ENCODE data around the gene ZFYVE9.

ZFYVE9 gene

DNA sequence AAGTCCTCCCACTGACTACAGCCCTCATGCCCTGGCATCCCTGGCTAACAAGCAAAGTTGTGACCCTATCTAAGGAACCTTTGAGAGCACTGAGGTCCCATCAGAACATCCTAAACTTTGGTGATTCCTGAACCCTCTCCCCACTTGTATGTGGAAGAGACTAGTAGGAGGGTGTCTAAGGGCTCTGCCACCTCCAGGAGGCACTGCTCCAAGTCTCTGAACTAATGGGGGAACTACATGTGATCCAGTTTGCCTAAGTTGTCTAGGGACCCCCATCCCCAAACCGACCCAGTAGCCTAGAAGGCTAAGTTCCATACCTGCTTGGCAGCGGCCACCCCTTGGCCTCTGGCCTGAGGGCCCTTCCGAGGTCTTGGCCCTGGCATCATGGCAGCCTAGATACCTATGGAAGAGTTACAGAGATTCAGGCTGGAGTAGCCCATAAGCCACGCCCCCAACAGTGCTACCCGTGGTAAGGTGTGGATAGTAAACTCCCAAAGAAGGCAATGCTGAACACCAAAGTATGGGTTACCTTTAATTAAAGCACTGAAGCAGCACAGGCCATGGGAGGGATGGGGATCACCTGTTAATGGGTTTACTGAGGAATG, 222.4 kb downstream of the ZFYVE9 start:
- TF ChIP-seq, protein P1, sequence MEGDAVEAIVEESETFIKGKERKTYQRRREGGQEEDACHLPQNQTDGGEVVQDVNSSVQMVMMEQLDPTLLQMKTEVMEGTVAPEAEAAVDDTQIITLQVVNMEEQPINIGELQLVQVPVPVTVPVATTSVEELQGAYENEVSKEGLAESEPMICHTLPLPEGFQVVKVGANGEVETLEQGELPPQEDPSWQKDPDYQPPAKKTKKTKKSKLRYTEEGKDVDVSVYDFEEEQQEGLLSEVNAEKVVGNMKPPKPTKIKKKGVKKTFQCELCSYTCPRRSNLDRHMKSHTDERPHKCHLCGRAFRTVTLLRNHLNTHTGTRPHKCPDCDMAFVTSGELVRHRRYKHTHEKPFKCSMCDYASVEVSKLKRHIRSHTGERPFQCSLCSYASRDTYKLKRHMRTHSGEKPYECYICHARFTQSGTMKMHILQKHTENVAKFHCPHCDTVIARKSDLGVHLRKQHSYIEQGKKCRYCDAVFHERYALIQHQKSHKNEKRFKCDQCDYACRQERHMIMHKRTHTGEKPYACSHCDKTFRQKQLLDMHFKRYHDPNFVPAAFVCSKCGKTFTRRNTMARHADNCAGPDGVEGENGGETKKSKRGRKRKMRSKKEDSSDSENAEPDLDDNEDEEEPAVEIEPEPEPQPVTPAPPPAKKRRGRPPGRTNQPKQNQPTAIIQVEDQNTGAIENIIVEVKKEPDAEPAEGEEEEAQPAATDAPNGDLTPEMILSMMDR (IDR thresholded peaks at IDR 0.05; ENCODE audit: low read depth, low read length), result no peak
- no peaks in the 10 kb centered on the region for H3K27me3 ChIP-seq
- H3K4me3 ChIP-seq (ENCODE audit: low read depth, low read length), result no peak overlapping the region
- no peaks in the 10 kb centered on the region for H3K4me1 ChIP-seq
- DNase-seq, result no peak
- no peaks in the 10 kb centered on the region for H3K9me3 ChIP-seq
- no peaks in the 10 kb centered on the region; the same call in 1 of the 2 replicates for H3K36me3 ChIP-seq

DNA sequence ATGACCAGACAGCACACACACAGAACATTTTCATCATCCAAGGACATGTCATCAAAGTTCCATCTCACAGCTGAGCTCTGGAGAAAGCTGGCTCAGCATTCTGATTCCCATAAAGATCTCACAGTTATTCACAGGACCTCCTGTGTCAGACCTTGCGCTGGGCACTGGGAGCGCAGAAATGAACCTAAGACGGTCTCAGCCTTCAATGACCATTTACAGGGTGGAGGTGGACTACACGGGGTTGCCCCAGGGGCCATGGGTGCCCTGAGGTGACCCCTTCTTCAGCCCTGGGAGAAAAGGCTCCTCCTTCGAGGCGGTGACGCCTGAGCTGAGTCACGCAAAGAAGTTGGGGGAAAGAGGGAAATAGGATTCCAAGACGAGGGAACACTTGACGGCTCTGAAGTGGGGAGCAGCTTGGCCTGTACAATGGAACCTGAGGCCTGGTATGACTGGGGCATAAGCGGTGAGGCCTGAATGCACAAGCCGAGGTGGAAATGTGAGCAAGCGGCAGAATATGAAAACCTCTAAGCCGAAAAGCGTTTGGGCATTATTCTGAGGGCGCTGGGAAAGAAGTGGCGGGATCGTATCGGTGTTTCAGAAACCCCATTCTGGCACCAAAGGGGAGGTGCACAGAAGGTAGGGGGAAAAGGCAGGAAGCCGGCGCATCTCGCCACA, 223.3 kb downstream of the ZFYVE9 start:
- Histone ChIP-seq H3K9me3 (no peaks in the 10 kb centered on the region), H3K27me3 (no peaks in the 10 kb centered on the region), H3K4me1 (no peaks in the 10 kb centered on the region), H3K36me3 (no peaks in the 10 kb centered on the region), H3K4me3 (ENCODE audit: low read depth, low read length) (peak overlapping the region; percentile 76)
- DNase-seq, result no peak
- TF ChIP-seq, protein P1 (IDR thresholded peaks at IDR 0.05; ENCODE audit: low read depth, low read length), result no peak

DNA sequence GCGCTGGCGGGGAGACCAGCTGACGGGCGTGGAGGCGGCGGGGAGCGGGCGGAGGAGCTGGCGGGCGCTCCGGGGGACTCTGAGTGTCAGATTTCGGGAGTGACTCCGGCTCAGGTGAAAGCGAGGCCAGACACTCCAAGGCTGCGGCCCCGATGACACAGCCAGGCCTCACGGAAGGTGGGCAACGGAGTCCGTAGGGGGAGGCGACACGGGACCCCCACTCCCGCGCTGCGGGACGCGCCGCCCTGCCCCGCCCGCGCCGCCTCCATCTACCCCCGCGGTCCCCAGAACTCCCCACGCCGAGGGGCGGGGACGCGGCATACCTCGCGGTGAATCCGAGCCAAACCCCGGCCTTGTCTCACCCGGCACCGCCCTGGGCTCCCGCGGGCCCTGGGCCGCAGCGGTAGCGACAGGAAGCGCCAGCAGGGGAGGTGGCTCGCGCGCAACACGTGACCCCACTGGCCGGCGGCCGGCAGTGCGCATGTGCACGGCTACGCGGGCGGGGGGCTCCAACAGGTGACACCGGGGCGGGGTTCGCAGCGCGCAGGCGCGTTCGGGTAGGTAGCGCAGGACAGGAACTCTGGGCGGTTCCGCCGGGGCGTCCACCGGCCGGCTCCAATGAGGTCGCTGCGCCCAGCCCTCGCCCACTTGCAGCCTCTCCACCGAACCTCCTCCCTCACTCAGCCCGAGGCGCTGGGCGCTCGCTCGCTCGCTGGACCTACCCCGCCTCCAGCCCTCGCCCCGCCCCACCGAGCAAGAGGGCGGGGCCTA, 224.0 kb downstream of the ZFYVE9 start, which contains the start of gene CC2D1B:
CC2D1B (minus strand) TSS at position 460 of the 771 bp plus-strand sequence. CDS start 1,585 bp downstream, outside the sequence.
- DNase-seq, result peak; percentile 96
- Histone ChIP-seq H3K9me3 (no peaks in the 10 kb centered on the region), H3K27me3 (no peaks in the 10 kb centered on the region), H3K4me3 (ENCODE audit: low read depth, low read length) (peak within 1 kb of the TSS; percentile 76), H3K36me3 (no peaks in the 10 kb centered on the region), H3K4me1 (no peaks in the 10 kb centered on the region)
- TF ChIP-seq, protein P1 (IDR thresholded peaks at IDR 0.05; ENCODE audit: low read depth, low read length), result no peak

DNA sequence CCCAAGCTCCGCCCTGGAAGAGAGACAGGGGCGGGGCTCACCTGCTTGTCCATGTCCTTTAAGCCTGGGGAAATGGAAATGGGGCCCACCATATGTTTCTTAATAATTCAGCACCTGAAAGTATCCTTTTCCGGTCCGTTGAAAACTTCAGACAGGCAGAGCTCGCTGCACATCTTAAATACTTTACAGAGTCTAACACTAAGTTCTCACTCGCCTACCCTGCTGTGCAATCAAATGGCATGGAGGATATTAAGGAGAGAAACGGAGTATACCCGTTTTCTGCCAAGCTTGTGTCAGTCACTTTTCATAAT, 224.6 kb downstream of the ZFYVE9 start:
- no peak for DNase-seq
- H3K9me3 ChIP-seq, result no peaks in the 10 kb centered on the region
- no peaks in the 10 kb centered on the region for H3K4me1 ChIP-seq
- TF ChIP-seq, protein P1 (IDR thresholded peaks at IDR 0.05; ENCODE audit: low read depth, low read length), result no peak
- no peaks in the 10 kb centered on the region for H3K36me3 ChIP-seq
- no peaks in the 10 kb centered on the region for H3K27me3 ChIP-seq
- H3K4me3 ChIP-seq (ENCODE audit: low read depth, low read length), result peak overlapping the region; percentile 76

DNA sequence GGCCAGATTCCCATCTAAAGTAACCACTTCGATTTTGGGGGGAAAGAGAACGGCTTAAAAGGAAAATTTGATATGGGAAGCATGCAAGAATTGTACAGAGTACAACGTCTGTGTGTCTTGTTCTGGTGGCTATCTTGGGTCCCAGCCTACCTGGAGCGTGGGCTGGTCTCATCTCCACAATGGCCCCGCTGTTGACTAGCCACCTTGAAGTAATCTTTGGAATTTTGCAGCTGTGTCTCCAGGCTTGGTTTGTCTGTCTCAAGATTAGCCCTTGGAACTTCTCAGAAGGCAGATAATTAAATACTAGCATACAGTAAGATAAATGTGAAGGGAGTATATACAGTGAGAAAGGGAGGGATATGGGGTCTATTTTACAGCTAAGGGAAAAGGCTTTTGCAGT, 225.4 kb downstream of the ZFYVE9 start:
- H3K4me3 ChIP-seq (ENCODE audit: low read depth, low read length), result no peak overlapping the region
- H3K9me3 ChIP-seq, result no peaks in the 10 kb centered on the region
- TF ChIP-seq, protein P1 (IDR thresholded peaks at IDR 0.05; ENCODE audit: low read depth, low read length), result no peak
- no peaks in the 10 kb centered on the region for H3K36me3 ChIP-seq
- no peak for DNase-seq
- no peaks in the 10 kb centered on the region for H3K27me3 ChIP-seq
- no peaks in the 10 kb centered on the region for H3K4me1 ChIP-seq
